Endodermal cell (in vitro differentiated cells): ENCODE measurements around the gene PRDM5. TPM values are rescaled to one million over a fixed set of nuclear protein-coding genes. Genes with fewer than 3 reads are reported as not detected.

Experiments used
- DNase-seq: peaks from one replicate; pipeline ENCODE4 v3.0.0-alpha.2; 2017
- H3K27ac ChIP-seq: 2 replicates; pipeline ENCODE4 v1.5.1; 2013; ENCODE audit warnings: mild to moderate bottlenecking, low read depth, low read length, moderate library complexity
- H3K27me3 ChIP-seq: 2 replicates; pipeline ENCODE4 v1.6.1; 2013; ENCODE audit warnings: mild to moderate bottlenecking, low read length, moderate library complexity; ENCODE audit not compliant: insufficient read depth, control insufficient read depth, poor library complexity, severe bottlenecking
- H3K36me3 ChIP-seq: 2 replicates; pipeline ENCODE4 v1.7.0; 2013; ENCODE audit warnings: mild to moderate bottlenecking, low read length, moderate library complexity; ENCODE audit not compliant: control insufficient read depth, insufficient read depth
- H3K4me1 ChIP-seq: one replicate; pipeline ENCODE4 v1.7.0; 2013; ENCODE audit warnings: low read length; ENCODE audit not compliant: control insufficient read depth, insufficient read depth
- H3K4me3 ChIP-seq: 2 replicates; pipeline ENCODE4 v1.5.1; 2013; ENCODE audit warnings: mild to moderate bottlenecking, low read length, moderate library complexity
- H3K9ac ChIP-seq: 2 replicates; pipeline ENCODE4 v1.6.1; 2013; ENCODE audit warnings: mild to moderate bottlenecking, low read length, moderate library complexity; ENCODE audit not compliant: poor library complexity, severe bottlenecking; ENCODE audit errors: extremely low read depth
- H3K9me3 ChIP-seq: 2 replicates; pipeline ENCODE4 v1.6.1; 2013; ENCODE audit warnings: mild to moderate bottlenecking, low read length, moderate library complexity; ENCODE audit not compliant: control insufficient read depth
- H3K27ac Mint-ChIP-seq: 2 replicates; pipeline ENCODE4 v1.8.0; 2020; ENCODE audit warnings: mixed read lengths
- H3K27me3 Mint-ChIP-seq: 2 replicates; pipeline ENCODE4 v1.8.0; 2021; ENCODE audit warnings: mild to moderate bottlenecking, mixed read lengths; ENCODE audit not compliant: insufficient read depth
- H3K36me3 Mint-ChIP-seq: 2 replicates; pipeline ENCODE4 v1.8.0; 2020; ENCODE audit warnings: low read depth, mixed read lengths
- H3K4me1 Mint-ChIP-seq: 2 replicates; pipeline ENCODE4 v1.8.0; 2020; ENCODE audit warnings: mixed read lengths
- H3K4me3 Mint-ChIP-seq: 2 replicates; pipeline ENCODE4 v1.8.0; 2020; ENCODE audit warnings: mild to moderate bottlenecking, moderate library complexity, mixed read lengths
- H3K9me3 Mint-ChIP-seq: 2 replicates; pipeline ENCODE4 v1.8.0; 2020; ENCODE audit warnings: mild to moderate bottlenecking, mixed read lengths
- CTCF ChIP-seq: fragments of 200-600 bp; sonication (generic); conservative IDR thresholded peaks from 2 replicates; pipeline ENCODE4 v1.5.0; 2021; ENCODE audit warnings: antibody characterized with exemption, mild to moderate bottlenecking
- WGBS, 2 experiments: methylation state at CpG; one replicate each; pipeline versions ENCODE4 v1.1.5 to v1.1.7; 2013; ENCODE audit warnings: missing lambda C conversion rate in 2 of 2, mixed read lengths in 1 of 2; ENCODE audit not compliant: insufficient coverage in 1 of 2, insufficient read length in 1 of 2; 5-methylcytosine and 5-hydroxymethylcytosine counted together
- total RNA-seq, 2 donors: library from RNA; stranded (reverse); fragmentation: NEBNext Ultra II Directional in 1 of 2; extraction: Animal tissue kit (Norgen Biotek cat#: 25700) in 1 of 2; gene quantifications; 2 replicates in 1 of 2; 3 replicates in 1 of 2; pipeline ENCODE4 v1.2.1, GENCODE V29; 2021

Gene PRDM5
- total RNA-seq, 2 donors from 2014 or later, result 18.3 to 19.1 TPM

DNA sequence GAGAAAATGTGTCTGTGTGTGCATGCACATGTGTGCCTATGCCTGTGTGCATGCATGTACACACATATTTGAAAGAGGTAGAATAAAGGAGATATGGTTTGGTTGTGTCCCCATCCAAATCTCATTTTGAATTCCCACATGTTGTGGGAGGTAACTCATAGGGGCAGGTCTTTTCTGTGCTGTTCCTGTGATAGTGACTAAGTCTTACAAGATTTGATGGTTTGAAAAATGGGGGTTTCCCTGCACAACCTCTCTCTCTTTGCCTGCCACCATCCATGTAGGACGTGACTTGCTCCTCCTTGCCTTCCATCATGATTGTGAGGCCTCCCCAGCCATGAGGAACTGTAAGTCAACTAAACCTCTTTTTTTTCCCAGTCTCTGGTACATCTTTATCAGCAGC is 87.2 kb downstream of the PRDM5 start:
- H3K4me3 ChIP-seq, result no peak overlapping the region

GRCh38 chr4:120830204-120830603 is 92.3 kb downstream of the PRDM5 start:
- H3K27me3 Mint-ChIP-seq, result no peaks in the 10 kb centered on the region
- DNase-seq, result no peak
- peaks cover 2% of the 10 kb centered on the region for H3K4me1 Mint-ChIP-seq
- Histone ChIP-seq H3K9me3 (peaks cover 7% of the 10 kb centered on the region), H3K27me3 (no peaks in the 10 kb centered on the region), H3K27ac (no peak overlapping the region), H3K9ac (no peak overlapping the region), H3K36me3 (no peaks in the 10 kb centered on the region), H3K4me1 (no peaks in the 10 kb centered on the region), H3K4me3 (no peak overlapping the region)
- no peak overlapping the region for H3K27ac Mint-ChIP-seq
- no peaks in the 10 kb centered on the region for H3K36me3 Mint-ChIP-seq
- no peak overlapping the region for H3K4me3 Mint-ChIP-seq
- H3K9me3 Mint-ChIP-seq, result peaks cover 8% of the 10 kb centered on the region
- no peak for TF ChIP-seq CTCF
- WGBS, 2 experiments, result 94 to 100% methylated on average over 3 to 6 of the region's 7 CpGs

More for the DNA sequence above, 87.2 kb downstream of the PRDM5 start:
- no peak overlapping the region for H3K4me3 Mint-ChIP-seq
- H3K27ac Mint-ChIP-seq, result no peak overlapping the region
- DNase-seq, result no peak
- Histone ChIP-seq H3K36me3 (no peaks in the 10 kb centered on the region), H3K4me1 (no peaks in the 10 kb centered on the region), H3K27me3 (no peaks in the 10 kb centered on the region), H3K27ac (no peak overlapping the region), H3K9ac (no peak overlapping the region), H3K9me3 (peaks cover 7% of the 10 kb centered on the region)
- H3K4me1 Mint-ChIP-seq, result no peaks in the 10 kb centered on the region
- no peaks in the 10 kb centered on the region for H3K27me3 Mint-ChIP-seq
- peaks cover 8% of the 10 kb centered on the region for H3K9me3 Mint-ChIP-seq
- H3K36me3 Mint-ChIP-seq, result no peaks in the 10 kb centered on the region
- WGBS, 2 experiments, result 95 to 100% methylated on average over 1 of the region's 1 CpG
- TF ChIP-seq CTCF, result no peak

- peaks cover 3% of the 10 kb centered on the region for H3K4me1 Mint-ChIP-seq
- no peaks in the 10 kb centered on the region for H3K36me3 ChIP-seq
These were observed 93.3 kb downstream of the PRDM5 start for GRCh38 chr4:120829113-120829831.

More at GRCh38 chr4:120829113-120829831, 93.3 kb downstream of the PRDM5 start:
- Mint-ChIP-seq H3K27me3 (no peaks in the 10 kb centered on the region), H3K4me3 (no peak overlapping the region), H3K9me3 (peaks cover 2% of the 10 kb centered on the region), H3K36me3 (no peaks in the 10 kb centered on the region), H3K27ac (no peak overlapping the region)
- Histone ChIP-seq H3K4me3 (no peak overlapping the region), H3K9me3 (peaks cover 3% of the 10 kb centered on the region), H3K27ac (no peak overlapping the region), H3K27me3 (no peaks in the 10 kb centered on the region), H3K4me1 (no peaks in the 10 kb centered on the region), H3K9ac (no peak overlapping the region)
- TF ChIP-seq CTCF, result no peak
- 74 to 76% methylated on average over 3 to 4 of the region's 4 CpGs for WGBS, 2 experiments
- DNase-seq, result no peak
